K562 (cell line): ENCODE data around the gene PYY. TPM values are rescaled to one million over a fixed set of nuclear protein-coding genes. Genes with fewer than 3 reads are reported as not detected.

Source experiments
- BRD9 ChIP-seq: fragments of 450-650 bp; IDR thresholded peaks from 2 replicates; pipeline ENCODE4 v1.6.1; 2018; ENCODE audit warnings: low read depth; ENCODE audit not compliant: partially characterized antibody
- DNMT1 ChIP-seq: fragments of 450-650 bp; IDR thresholded peaks from 2 replicates; pipeline ENCODE4 v1.6.1; 2016; ENCODE audit warnings: antibody characterized with exemption, mild to moderate bottlenecking
- KLF1 ChIP-seq: fragments of 450-650 bp; IDR thresholded peaks from 2 replicates; pipeline ENCODE4 v1.6.1; 2016; ENCODE audit warnings: missing genetic modification characterization, missing compliant biosample characterization
- NFATC3 ChIP-seq: fragments of 450-650 bp; IDR thresholded peaks from 2 replicates; pipeline ENCODE4 v1.6.1; 2017; ENCODE audit warnings: mild to moderate bottlenecking
- RAD21 ChIP-seq, 2 experiments: fragments of 250-450 bp in 1 of 2; fragments of 450-650 bp in 1 of 2; sonication (Bioruptor Pico) in 1 of 2; formaldehyde crosslinking in 1 of 2; IDR thresholded peaks in 1 of 2; conservative IDR thresholded peaks in 1 of 2; 2 replicates each; pipeline versions ENCODE4 v1.4.0 to v1.8.0; 2020 to 2022; ENCODE audit warnings: mild to moderate bottlenecking in 2 of 2, moderate library complexity in 1 of 2
- RAD51 ChIP-seq: fragments of 450-650 bp; IDR thresholded peaks from 2 replicates; pipeline ENCODE4 v1.7.1; 2016; ENCODE audit warnings: low read depth, mild to moderate bottlenecking, borderline replicate concordance
- RB1 ChIP-seq: fragments of 450-650 bp; IDR thresholded peaks from 2 replicates; pipeline ENCODE4 v1.6.1; 2017; ENCODE audit warnings: low read depth, mild to moderate bottlenecking
- REST ChIP-seq, 2 experiments: fragments of 450-650 bp; formaldehyde crosslinking in 1 of 2; IDR thresholded peaks; 2 replicates each; pipeline versions ENCODE4 v1.4.0 to v1.6.1; 2014 to 2020; ENCODE audit warnings: mild to moderate bottlenecking in 2 of 2, borderline replicate concordance in 1 of 2, low read depth in 1 of 2
- ZNF318 ChIP-seq, 2 experiments: fragments of 450-650 bp; IDR thresholded peaks; 2 replicates each; pipeline ENCODE4 v1.6.1; 2016; ENCODE audit warnings: mild to moderate bottlenecking in 2 of 2, borderline replicate concordance in 1 of 2, low read depth in 1 of 2, moderate library complexity in 1 of 2
- polyA plus RNA-seq, 8 experiments: library from polyadenylated mRNA; depleted of rRNA in 4 of 8; stranded (reverse) in 5 of 8; unstranded in 3 of 8; fragments of >200 nt; fragmentation: Nextera tagmentation in 2 of 8; fragmentation: Illumina TruSeq in 1 of 8; extraction: Ambion mirVana in 2 of 8; extraction: Trizol in 1 of 8; gene quantifications; 2 replicates each; pipeline versions ENCODE4 v1.2.1 to v1.2.3, GENCODE V29; 2011 to 2014; ENCODE audit warnings: inconsistent platforms in 1 of 8, missing spikeins in 1 of 8
- total RNA-seq, 7 experiments: library from RNA; depleted of rRNA in 6 of 7; stranded (reverse); fragments of >200 nt in 6 of 7; fragmentation: Illumina TruSeq in 2 of 7; extraction: Trizol in 2 of 7; gene quantifications; 2 replicates each; pipeline versions ENCODE4 v1.2.1 to v1.2.3, GENCODE V29; 2011 to 2021; ENCODE audit warnings: low replicate concordance in 1 of 7

Gene PYY
- total and polyA plus RNA-seq, 9 of the 15 experiments (the other 6 are each of a cell fraction or from before 2014, with no cell fraction given) = not detected

DNA sequence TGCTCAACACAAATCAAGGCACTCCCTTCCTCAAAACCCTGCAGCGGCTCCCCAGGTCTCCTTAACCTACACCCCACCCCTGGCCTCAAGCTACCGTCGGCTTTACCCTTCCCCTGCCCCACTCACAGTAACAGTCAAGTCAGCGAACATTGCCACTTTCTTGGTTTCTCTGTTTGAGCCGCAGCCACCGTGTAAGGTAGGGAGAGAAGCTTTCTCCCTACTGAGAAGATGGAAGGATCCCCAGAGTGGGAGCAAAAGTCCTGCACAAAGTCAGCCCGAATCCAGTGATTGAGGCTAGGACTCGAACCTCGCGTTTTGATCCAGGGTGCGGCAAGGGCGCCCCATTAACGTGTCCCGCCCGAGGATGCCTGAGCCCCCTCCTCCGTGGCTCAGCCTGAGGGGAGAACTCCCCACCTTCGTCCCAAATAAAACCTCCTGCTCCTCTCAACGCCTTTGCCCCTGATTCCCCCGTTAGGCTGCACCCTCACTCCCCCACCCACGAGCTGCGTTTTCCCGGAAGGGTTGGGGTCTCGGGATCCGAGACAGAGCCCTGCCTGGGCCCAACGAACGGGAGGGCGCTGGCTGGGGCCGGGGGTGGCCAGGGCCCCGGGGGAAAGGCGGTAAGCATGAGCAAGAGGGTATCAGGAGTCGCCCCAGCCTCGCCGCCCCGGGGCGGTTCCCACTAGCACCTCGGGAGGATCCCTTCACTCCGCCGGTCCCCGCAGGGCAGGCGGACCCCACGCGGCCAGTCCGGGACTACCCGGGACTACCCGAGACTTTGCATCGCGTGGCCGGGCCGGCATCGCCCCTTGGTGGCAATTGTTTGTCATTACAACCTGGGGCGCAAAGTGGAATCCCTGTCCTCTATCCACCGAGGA lies 40.8 kb upstream of the PYY start (continued):
- no peak for TF ChIP-seq ZNF318 (IDR thresholded peaks at IDR 0.05; ENCODE audit: borderline replicate concordance in 1 of 2, low read depth in 1 of 2)
- no peak for TF ChIP-seq DNMT1
- peak; percentile 84 for TF ChIP-seq BRD9
- no peak for TF ChIP-seq KLF1 (tag)
- peak; percentile 48; the same call in 1 of the 2 replicates for TF ChIP-seq RB1
- TF ChIP-seq RAD21 (CRISPR knock-in tag; conservative IDR thresholded peaks at IDR 0.05 in 1 of 2, IDR thresholded peaks at IDR 0.05 in 1 of 2) = peak; percentile 86 to 96
- TF ChIP-seq REST (IDR thresholded peaks at IDR 0.05; ENCODE audit: borderline replicate concordance) = peak; percentile 89
- TF ChIP-seq REST (CRISPR knock-in tag; IDR thresholded peaks at IDR 0.05; ENCODE audit: low read depth) = no peak
- TF ChIP-seq RAD51 = no peak
- TF ChIP-seq NFATC3 = no peak
